H1 (cell line): ENCODE results near the gene SLC30A3. TPM values are rescaled to one million over a fixed set of nuclear protein-coding genes. Genes with fewer than 3 reads are reported as not detected.

Experiments
- polyA plus RNA-seq, 7 experiments: library from polyadenylated mRNA; depleted of rRNA in 3 of 7; stranded (reverse) in 5 of 7; unstranded in 2 of 7; fragments of >200 nt in 5 of 7; fragments of 200-250 nt in 2 of 7; gene quantifications; 1 replicate in 5 of 7; 2 replicates in 1 of 7; 4 replicates in 1 of 7; pipeline versions ENCODE4 v1.2.1 to v1.2.3, GENCODE V29; 2011 to 2013; ENCODE audit warnings: missing spikeins in 2 of 7, mixed read lengths in 2 of 7
- total RNA-seq: library from RNA; stranded (reverse); fragmentation: NEBNext Ultra II Directional; extraction: Animal tissue kit (Norgen Biotek cat#: 25700); gene quantifications from 2 replicates; pipeline ENCODE4 v1.2.1, GENCODE V29; 2021
- TF ChIP-seq, protein P1 (sequence below): fragments of 300-600 bp; sonication (generic); IDR thresholded peaks from 2 replicates; pipeline ENCODE4 v1.7.1; 2012; ENCODE audit warnings: low read length, moderate library complexity, mild to moderate bottlenecking, inconsistent platforms; ENCODE audit not compliant: insufficient replicate concordance
- TF ChIP-seq, protein P2 (sequence below): IDR thresholded peaks from 2 replicates; pipeline ENCODE4 v1.6.1; 2012; ENCODE audit warnings: low read length, inconsistent platforms

SLC30A3 gene
- total and polyA plus RNA-seq, 2 of the 8 experiments (the other 6 are each of a cell fraction or from before 2014, with no cell fraction given) = 15.2 to 30.7 TPM

DNA sequence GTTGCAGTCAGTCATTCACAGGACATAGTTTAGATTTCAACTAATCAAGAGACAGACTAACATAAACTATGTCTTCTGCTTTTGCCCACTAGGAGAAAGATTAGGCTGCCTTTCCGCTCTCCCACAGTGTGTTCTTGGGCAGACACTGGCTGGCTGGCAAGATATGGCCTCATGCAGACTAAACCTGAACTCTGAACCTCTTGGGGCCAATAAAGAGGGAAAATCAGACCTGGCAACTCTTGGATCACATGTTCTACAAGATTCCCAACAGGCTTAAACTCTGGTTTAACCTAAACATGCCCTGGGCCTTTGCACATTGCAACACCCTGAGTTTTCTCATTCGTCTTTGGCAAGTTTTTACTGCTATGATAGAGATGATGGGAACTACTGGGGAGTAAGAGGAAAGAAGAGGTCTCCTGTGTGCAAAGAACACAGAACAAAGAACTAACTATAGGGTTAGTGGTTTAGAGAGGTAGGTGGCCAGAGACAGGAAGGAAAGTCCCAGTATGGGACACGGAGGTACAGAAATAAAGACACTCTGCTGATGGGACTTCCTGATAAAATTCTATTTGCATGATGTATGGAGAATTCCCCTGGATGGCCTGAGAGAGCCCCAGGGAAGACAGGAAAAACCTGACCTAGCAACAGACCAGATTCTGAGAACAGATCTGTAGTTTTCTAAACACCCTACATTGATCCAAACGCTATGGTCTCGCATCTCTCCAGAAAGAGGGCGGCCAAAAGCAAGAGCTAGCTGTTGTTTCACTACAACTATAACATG, 53.0 kb downstream of the SLC30A3 start (continued):
- TF ChIP-seq, protein P1, sequence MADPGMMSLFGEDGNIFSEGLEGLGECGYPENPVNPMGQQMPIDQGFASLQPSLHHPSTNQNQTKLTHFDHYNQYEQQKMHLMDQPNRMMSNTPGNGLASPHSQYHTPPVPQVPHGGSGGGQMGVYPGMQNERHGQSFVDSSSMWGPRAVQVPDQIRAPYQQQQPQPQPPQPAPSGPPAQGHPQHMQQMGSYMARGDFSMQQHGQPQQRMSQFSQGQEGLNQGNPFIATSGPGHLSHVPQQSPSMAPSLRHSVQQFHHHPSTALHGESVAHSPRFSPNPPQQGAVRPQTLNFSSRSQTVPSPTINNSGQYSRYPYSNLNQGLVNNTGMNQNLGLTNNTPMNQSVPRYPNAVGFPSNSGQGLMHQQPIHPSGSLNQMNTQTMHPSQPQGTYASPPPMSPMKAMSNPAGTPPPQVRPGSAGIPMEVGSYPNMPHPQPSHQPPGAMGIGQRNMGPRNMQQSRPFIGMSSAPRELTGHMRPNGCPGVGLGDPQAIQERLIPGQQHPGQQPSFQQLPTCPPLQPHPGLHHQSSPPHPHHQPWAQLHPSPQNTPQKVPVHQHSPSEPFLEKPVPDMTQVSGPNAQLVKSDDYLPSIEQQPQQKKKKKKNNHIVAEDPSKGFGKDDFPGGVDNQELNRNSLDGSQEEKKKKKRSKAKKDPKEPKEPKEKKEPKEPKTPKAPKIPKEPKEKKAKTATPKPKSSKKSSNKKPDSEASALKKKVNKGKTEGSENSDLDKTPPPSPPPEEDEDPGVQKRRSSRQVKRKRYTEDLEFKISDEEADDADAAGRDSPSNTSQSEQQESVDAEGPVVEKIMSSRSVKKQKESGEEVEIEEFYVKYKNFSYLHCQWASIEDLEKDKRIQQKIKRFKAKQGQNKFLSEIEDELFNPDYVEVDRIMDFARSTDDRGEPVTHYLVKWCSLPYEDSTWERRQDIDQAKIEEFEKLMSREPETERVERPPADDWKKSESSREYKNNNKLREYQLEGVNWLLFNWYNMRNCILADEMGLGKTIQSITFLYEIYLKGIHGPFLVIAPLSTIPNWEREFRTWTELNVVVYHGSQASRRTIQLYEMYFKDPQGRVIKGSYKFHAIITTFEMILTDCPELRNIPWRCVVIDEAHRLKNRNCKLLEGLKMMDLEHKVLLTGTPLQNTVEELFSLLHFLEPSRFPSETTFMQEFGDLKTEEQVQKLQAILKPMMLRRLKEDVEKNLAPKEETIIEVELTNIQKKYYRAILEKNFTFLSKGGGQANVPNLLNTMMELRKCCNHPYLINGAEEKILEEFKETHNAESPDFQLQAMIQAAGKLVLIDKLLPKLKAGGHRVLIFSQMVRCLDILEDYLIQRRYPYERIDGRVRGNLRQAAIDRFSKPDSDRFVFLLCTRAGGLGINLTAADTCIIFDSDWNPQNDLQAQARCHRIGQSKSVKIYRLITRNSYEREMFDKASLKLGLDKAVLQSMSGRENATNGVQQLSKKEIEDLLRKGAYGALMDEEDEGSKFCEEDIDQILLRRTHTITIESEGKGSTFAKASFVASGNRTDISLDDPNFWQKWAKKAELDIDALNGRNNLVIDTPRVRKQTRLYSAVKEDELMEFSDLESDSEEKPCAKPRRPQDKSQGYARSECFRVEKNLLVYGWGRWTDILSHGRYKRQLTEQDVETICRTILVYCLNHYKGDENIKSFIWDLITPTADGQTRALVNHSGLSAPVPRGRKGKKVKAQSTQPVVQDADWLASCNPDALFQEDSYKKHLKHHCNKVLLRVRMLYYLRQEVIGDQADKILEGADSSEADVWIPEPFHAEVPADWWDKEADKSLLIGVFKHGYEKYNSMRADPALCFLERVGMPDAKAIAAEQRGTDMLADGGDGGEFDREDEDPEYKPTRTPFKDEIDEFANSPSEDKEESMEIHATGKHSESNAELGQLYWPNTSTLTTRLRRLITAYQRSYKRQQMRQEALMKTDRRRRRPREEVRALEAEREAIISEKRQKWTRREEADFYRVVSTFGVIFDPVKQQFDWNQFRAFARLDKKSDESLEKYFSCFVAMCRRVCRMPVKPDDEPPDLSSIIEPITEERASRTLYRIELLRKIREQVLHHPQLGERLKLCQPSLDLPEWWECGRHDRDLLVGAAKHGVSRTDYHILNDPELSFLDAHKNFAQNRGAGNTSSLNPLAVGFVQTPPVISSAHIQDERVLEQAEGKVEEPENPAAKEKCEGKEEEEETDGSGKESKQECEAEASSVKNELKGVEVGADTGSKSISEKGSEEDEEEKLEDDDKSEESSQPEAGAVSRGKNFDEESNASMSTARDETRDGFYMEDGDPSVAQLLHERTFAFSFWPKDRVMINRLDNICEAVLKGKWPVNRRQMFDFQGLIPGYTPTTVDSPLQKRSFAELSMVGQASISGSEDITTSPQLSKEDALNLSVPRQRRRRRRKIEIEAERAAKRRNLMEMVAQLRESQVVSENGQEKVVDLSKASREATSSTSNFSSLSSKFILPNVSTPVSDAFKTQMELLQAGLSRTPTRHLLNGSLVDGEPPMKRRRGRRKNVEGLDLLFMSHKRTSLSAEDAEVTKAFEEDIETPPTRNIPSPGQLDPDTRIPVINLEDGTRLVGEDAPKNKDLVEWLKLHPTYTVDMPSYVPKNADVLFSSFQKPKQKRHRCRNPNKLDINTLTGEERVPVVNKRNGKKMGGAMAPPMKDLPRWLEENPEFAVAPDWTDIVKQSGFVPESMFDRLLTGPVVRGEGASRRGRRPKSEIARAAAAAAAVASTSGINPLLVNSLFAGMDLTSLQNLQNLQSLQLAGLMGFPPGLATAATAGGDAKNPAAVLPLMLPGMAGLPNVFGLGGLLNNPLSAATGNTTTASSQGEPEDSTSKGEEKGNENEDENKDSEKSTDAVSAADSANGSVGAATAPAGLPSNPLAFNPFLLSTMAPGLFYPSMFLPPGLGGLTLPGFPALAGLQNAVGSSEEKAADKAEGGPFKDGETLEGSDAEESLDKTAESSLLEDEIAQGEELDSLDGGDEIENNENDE = no peak
- TF ChIP-seq, protein P2, sequence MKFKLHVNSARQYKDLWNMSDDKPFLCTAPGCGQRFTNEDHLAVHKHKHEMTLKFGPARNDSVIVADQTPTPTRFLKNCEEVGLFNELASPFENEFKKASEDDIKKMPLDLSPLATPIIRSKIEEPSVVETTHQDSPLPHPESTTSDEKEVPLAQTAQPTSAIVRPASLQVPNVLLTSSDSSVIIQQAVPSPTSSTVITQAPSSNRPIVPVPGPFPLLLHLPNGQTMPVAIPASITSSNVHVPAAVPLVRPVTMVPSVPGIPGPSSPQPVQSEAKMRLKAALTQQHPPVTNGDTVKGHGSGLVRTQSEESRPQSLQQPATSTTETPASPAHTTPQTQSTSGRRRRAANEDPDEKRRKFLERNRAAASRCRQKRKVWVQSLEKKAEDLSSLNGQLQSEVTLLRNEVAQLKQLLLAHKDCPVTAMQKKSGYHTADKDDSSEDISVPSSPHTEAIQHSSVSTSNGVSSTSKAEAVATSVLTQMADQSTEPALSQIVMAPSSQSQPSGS = no peak
